Calu3 (cell line): ENCODE results near the gene FHAD1. TPM values are rescaled to one million over a fixed set of nuclear protein-coding genes. Genes with fewer than 3 reads are reported as not detected.

Source experiments
- BruUV-seq: library from RNA; stranded (reverse); fragments of 400-500 nt; replicated peaks from 2 replicates; lab custom pipeline; 2021; lab: Mats Ljungman, UMichigan
- CTCF ChIA-PET: fragments of 300-600 bp; sonication (Branson Sonifier 250); formaldehyde crosslinking; loops from one replicate; lab custom pipeline; 2022; ENCODE audit warnings: antibody characterized with exemption; lab: Charles Lee
- DNase-seq: peaks from one replicate; pipeline ENCODE4 v3.0.0; 2022
- H3K27ac Mint-ChIP-seq: one replicate; pipeline ENCODE4 v1.8.0; 2022; ENCODE audit warnings: mixed read lengths; ENCODE audit not compliant: unreplicated experiment
- H3K27me3 Mint-ChIP-seq: one replicate; pipeline ENCODE4 v1.8.0; 2022; ENCODE audit warnings: mixed read lengths; ENCODE audit not compliant: unreplicated experiment
- H3K36me3 Mint-ChIP-seq: one replicate; pipeline ENCODE4 v1.8.0; 2022; ENCODE audit warnings: mild to moderate bottlenecking, moderate library complexity, mixed read lengths; ENCODE audit not compliant: insufficient read depth, unreplicated experiment
- H3K4me1 Mint-ChIP-seq: one replicate; pipeline ENCODE4 v1.8.0; 2022; ENCODE audit warnings: mild to moderate bottlenecking, low read depth, mixed read lengths; ENCODE audit not compliant: unreplicated experiment
- H3K4me3 Mint-ChIP-seq: one replicate; pipeline ENCODE4 v1.8.0; 2022; ENCODE audit warnings: mild to moderate bottlenecking, low read depth, moderate library complexity, mixed read lengths; ENCODE audit not compliant: unreplicated experiment
- H3K9me3 Mint-ChIP-seq: one replicate; pipeline ENCODE4 v1.8.0; 2022; ENCODE audit warnings: low read depth, mixed read lengths; ENCODE audit not compliant: unreplicated experiment
- intact Hi-C: fragments of 100-400 bp; cut with micrococcal nuclease; formaldehyde crosslinking; loops from one replicate; pipeline ENCODE4 v1.10.0; 2022; ENCODE audit not compliant: unreplicated experiment
- total RNA-seq: library from RNA; stranded (reverse); gene quantifications from 2 replicates; pipeline ENCODE4 v1.2.3, GENCODE V29; 2022
- TF ChIP-seq, protein P1 (sequence below): fragments of 200-600 bp; IDR thresholded peaks from one replicate; pipeline ENCODE4 v1.8.0; 2022; ENCODE audit warnings: antibody characterized with exemption; ENCODE audit not compliant: unreplicated experiment

FHAD1 gene
- total RNA-seq, 1 experiment from 2014 or later: 2.7 TPM

DNA sequence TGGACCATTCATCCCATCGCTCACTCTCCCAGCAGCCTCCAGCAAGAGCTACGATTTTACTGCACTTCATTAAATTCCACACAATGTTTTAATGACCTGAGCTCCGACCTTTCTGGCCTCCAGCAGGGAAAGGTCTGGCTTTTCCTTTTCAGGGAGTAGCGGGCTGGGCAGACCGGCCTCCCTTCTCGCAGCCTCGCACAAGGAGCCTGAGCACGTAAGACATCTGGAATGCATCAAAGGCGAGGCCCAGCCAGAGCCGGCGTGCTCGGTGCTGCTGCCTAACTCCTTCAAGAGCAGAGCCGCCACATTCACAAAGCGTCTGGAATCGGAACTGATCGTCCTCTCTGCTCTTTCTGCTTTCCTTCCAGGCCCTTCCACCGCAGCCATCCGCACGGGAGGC is 32.5 kb upstream of the FHAD1 start:
- TF ChIP-seq, protein P1, sequence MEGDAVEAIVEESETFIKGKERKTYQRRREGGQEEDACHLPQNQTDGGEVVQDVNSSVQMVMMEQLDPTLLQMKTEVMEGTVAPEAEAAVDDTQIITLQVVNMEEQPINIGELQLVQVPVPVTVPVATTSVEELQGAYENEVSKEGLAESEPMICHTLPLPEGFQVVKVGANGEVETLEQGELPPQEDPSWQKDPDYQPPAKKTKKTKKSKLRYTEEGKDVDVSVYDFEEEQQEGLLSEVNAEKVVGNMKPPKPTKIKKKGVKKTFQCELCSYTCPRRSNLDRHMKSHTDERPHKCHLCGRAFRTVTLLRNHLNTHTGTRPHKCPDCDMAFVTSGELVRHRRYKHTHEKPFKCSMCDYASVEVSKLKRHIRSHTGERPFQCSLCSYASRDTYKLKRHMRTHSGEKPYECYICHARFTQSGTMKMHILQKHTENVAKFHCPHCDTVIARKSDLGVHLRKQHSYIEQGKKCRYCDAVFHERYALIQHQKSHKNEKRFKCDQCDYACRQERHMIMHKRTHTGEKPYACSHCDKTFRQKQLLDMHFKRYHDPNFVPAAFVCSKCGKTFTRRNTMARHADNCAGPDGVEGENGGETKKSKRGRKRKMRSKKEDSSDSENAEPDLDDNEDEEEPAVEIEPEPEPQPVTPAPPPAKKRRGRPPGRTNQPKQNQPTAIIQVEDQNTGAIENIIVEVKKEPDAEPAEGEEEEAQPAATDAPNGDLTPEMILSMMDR: no peak
- Mint-ChIP-seq H3K9me3 (no peaks in the 10 kb centered on the region), H3K4me1 (peaks cover 24% of the 10 kb centered on the region), H3K27me3 (no peaks in the 10 kb centered on the region), H3K36me3 (peaks cover 47% of the 10 kb centered on the region), H3K4me3 (no peak overlapping the region), H3K27ac (no peak overlapping the region)
- CTCF ChIA-PET: no interaction called here
- BruUV-seq: no TSS peak
- intact Hi-C loops: no loop called here
- no peak for DNase-seq

GRCh38 chr1:15215116-15215515 is 31.9 kb upstream of the FHAD1 start:
- peaks cover 47% of the 10 kb centered on the region for H3K36me3 Mint-ChIP-seq
- CTCF ChIA-PET: no interaction called here
- intact Hi-C loops: no loop called here
- H3K4me3 Mint-ChIP-seq: no peak overlapping the region
- no peaks in the 10 kb centered on the region for H3K9me3 Mint-ChIP-seq
- DNase-seq: no peak
- no peak overlapping the region for H3K27ac Mint-ChIP-seq
- H3K4me1 Mint-ChIP-seq: peaks cover 24% of the 10 kb centered on the region
- TF ChIP-seq, protein P1: no peak
- no peaks in the 10 kb centered on the region for H3K27me3 Mint-ChIP-seq
- no TSS peak for BruUV-seq

DNA sequence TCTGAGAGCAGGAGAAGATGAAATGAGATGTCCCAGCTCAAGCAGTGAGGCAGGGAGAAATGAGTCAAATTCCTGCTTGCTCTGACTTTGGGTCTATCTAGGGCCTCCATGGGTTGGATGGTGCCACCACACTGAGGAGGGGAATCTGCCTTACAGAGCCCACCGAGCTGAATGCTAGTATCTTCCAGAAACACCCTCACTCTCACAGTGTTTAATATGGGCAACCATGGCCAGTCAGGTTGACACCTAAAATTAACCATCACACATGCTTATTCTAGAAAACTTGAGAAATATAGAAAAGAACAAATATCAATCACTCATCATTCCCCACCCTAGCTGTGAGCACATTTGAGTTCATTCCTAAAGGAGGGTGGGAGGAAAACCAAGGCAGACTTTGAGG is 29.4 kb upstream of the FHAD1 start:
- BruUV-seq: no TSS peak
- H3K27me3 Mint-ChIP-seq: no peaks in the 10 kb centered on the region
- H3K36me3 Mint-ChIP-seq: peaks cover 45% of the 10 kb centered on the region
- intact Hi-C loops: no loop called here
- no peaks in the 10 kb centered on the region for H3K9me3 Mint-ChIP-seq
- DNase-seq: no peak
- no peak overlapping the region for H3K4me3 Mint-ChIP-seq
- peaks cover 7% of the 10 kb centered on the region for H3K4me1 Mint-ChIP-seq
- TF ChIP-seq, protein P1: no peak
- H3K27ac Mint-ChIP-seq: peak overlapping the region; percentile 52
- CTCF ChIA-PET: no interaction called here

- peak; percentile 47 for DNase-seq
- no TSS peak for BruUV-seq
- peak overlapping the region; percentile 52 for H3K27ac Mint-ChIP-seq
- peaks cover 44% of the 10 kb centered on the region for H3K36me3 Mint-ChIP-seq
- no peak overlapping the region for H3K4me3 Mint-ChIP-seq
- TF ChIP-seq, protein P1: no peak
- intact Hi-C loops: no loop called here
- no peaks in the 10 kb centered on the region for H3K27me3 Mint-ChIP-seq
- H3K9me3 Mint-ChIP-seq: no peaks in the 10 kb centered on the region
- CTCF ChIA-PET: no interaction called here
- H3K4me1 Mint-ChIP-seq: no peaks in the 10 kb centered on the region
Observed at GRCh38 chr1:15218287-15219279, 28.4 kb upstream of the FHAD1 start.
